Measurements from ENCODE around the gene DDX20. TPM values are rescaled to one million over a fixed set of nuclear protein-coding genes. Genes with fewer than 3 reads are reported as not detected.

Gene DDX20
- total RNA-seq, 3 donors from 2014 or later = 7.7 to 12.4 (median 8.6) TPM

DNA sequence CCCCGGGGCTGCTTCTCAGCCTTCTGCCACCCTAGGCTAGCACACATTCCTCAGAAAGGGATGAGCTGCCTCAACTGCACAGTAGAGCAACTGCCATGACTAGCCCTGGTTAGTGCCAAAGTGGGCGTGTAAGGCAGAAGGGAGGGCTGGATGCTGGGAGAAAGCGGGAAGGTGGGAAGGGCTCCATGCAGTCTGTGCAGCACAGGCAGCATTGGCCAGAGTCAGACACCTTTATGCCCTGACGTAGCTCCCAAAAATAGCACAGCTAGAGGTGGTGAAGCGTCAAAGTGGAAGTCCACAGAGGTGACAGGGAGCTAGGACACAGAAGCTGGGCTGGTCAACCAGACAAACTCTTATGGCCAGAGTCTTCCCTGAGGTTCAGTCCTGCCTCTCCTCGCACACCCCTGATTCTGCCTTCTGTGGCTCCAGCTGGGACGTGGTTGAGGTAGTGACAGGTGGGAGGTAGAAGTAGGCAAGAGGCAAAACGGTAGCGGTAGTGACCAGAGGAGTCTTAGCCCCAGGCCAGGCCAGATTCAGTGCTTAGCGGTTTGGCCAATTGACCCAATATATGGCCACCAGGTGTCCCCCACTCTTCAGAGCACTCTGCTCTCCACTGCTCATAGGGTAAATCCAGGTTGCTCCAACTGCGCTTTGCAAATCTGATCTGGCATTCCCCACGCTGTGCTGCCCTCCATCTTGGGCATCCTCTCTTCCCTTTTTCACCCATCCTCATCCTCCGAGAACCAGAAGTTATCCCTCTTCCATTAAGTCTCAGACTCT, 45.6 kb downstream of the DDX20 start:
- intact Hi-C loops (cut with DNase I, micrococcal nuclease) = no loop called here
- no peak for DNase-seq
- Histone ChIP-seq H3K4me3 (no peak overlapping the region), H3K36me3 (ENCODE audit: low read depth) (no peaks in the 10 kb centered on the region), H3K4me1 (ENCODE audit: low read depth) (no peaks in the 10 kb centered on the region), H3K9me3 (no peaks in the 10 kb centered on the region)
- TF ChIP-seq, protein P1, sequence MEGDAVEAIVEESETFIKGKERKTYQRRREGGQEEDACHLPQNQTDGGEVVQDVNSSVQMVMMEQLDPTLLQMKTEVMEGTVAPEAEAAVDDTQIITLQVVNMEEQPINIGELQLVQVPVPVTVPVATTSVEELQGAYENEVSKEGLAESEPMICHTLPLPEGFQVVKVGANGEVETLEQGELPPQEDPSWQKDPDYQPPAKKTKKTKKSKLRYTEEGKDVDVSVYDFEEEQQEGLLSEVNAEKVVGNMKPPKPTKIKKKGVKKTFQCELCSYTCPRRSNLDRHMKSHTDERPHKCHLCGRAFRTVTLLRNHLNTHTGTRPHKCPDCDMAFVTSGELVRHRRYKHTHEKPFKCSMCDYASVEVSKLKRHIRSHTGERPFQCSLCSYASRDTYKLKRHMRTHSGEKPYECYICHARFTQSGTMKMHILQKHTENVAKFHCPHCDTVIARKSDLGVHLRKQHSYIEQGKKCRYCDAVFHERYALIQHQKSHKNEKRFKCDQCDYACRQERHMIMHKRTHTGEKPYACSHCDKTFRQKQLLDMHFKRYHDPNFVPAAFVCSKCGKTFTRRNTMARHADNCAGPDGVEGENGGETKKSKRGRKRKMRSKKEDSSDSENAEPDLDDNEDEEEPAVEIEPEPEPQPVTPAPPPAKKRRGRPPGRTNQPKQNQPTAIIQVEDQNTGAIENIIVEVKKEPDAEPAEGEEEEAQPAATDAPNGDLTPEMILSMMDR (IDR thresholded peaks at IDR 0.05) = no peak
- no peak for ATAC-seq

GRCh38 chr1:111802110-111802509, 46.4 kb downstream of the DDX20 start:
- H3K36me3 ChIP-seq (ENCODE audit: low read depth) = no peaks in the 10 kb centered on the region
- no peak overlapping the region for H3K4me3 ChIP-seq
- intact Hi-C loops (cut with DNase I, micrococcal nuclease) = no loop called here
- H3K4me1 ChIP-seq (ENCODE audit: low read depth) = no peaks in the 10 kb centered on the region
- DNase-seq (no peak), ATAC-seq (no peak)
- no peaks in the 10 kb centered on the region for H3K9me3 ChIP-seq
- TF ChIP-seq, protein P1 (IDR thresholded peaks at IDR 0.05) = no peak

GRCh38 chr1:111802984-111803383, 47.3 kb downstream of the DDX20 start:
- intact Hi-C loops (cut with DNase I, micrococcal nuclease) = no loop called here
- Histone ChIP-seq H3K36me3 (ENCODE audit: low read depth) (no peaks in the 10 kb centered on the region), H3K9me3 (no peaks in the 10 kb centered on the region), H3K4me3 (no peak overlapping the region), H3K4me1 (ENCODE audit: low read depth) (no peaks in the 10 kb centered on the region)
- TF ChIP-seq, protein P1 (IDR thresholded peaks at IDR 0.05) = no peak
- no peak for ATAC-seq
- DNase-seq = no peak

- Histone ChIP-seq H3K36me3 (ENCODE audit: low read depth) (no peaks in the 10 kb centered on the region), H3K4me3 (no peak overlapping the region), H3K4me1 (ENCODE audit: low read depth) (no peaks in the 10 kb centered on the region), H3K9me3 (no peaks in the 10 kb centered on the region)
- intact Hi-C loops (cut with DNase I, micrococcal nuclease) = no loop called here
- DNase-seq (no peak), ATAC-seq (no peak)
- TF ChIP-seq, protein P1 (IDR thresholded peaks at IDR 0.05) = no peak
These were observed 48.2 kb downstream of the DDX20 start for GRCh38 chr1:111803951-111804350.

GRCh38 chr1:111804776-111805175, 49.1 kb downstream of the DDX20 start:
- no peak for ATAC-seq

More at GRCh38 chr1:111804776-111805175, 49.1 kb downstream of the DDX20 start:
- Histone ChIP-seq H3K36me3 (ENCODE audit: low read depth) (no peaks in the 10 kb centered on the region), H3K9me3 (no peaks in the 10 kb centered on the region), H3K4me3 (no peak overlapping the region), H3K4me1 (ENCODE audit: low read depth) (no peaks in the 10 kb centered on the region)
- intact Hi-C loops (cut with DNase I, micrococcal nuclease) = no loop called here
- DNase-seq = no peak
- TF ChIP-seq, protein P1 (IDR thresholded peaks at IDR 0.05) = no peak
